Measurements from ENCODE around the gene ASPG.

The ASPG gene

DNA sequence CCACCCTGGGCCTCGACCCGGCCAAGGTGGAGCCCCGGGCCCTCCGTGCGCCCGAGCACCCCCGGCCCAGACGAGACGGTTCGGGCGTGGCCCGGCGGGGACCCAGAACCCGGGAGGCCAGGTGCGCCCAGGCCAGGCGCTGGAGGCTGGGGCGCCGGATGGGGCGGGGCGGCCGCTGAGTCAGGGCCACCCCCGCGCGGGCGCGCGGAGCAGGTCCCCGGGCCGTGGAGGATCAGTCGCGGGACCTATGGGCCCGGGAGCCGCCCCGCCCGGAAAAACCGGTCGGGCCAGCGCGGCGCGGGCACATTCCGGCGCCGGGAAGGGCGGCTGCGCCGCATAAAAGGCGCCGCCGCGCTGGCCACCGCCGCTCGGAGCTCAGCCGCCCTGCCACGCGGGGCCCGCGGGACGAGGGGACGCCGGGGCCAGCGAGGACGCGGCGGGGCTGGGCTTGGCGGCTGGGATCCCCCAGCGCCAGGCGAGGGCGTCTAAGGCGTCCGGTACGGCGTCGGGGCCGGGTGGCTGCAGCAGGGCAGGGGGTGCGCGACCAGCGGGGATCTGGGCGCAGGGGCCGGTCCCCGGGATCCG lies 31.3 kb downstream of the ASPG start:
- DNase-seq (ENCODE audit: low spot score): no peak

DNA sequence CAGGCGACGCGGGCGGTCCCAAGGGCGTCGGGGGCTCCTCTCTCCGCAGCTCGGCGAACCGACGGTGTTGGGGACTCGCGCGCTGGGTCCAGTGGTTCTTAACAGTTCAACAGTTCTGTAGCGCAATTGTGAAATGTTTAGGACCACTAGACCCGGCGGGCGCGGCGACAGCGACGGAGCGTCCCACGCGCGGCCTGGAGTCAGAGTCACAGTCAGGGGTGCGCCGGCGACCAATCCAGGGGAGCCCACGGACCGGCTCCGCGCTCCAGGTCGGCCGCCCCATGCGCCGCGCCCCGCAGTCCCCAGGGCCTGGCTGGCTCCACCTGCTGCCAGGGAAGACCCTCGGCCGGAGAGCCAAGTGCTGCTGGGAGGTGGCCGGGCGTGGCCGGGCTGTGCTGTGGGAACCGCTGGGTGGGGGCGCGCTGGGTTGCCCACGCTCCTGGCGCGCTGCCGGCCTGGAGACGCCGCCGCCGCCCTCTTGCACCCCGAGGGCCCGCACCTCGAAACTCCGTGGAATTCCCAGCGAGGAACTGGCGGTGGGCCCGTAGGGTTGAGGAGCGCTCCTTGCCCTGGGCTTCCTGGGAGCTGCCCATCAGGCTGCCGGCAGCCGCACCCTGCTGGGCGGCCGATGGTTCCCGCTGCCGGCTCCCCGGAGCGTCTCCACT lies 32.0 kb downstream of the ASPG start:
- no peak for DNase-seq (ENCODE audit: low spot score)

- DNase-seq (ENCODE audit: low spot score): no peak
Observed at GRCh38 chr14:104118006-104118844, 32.7 kb downstream of the ASPG start.

GRCh38 chr14:104119119-104119487 lies 33.6 kb downstream of the ASPG start:
- no peak for DNase-seq (ENCODE audit: low spot score)

DNA sequence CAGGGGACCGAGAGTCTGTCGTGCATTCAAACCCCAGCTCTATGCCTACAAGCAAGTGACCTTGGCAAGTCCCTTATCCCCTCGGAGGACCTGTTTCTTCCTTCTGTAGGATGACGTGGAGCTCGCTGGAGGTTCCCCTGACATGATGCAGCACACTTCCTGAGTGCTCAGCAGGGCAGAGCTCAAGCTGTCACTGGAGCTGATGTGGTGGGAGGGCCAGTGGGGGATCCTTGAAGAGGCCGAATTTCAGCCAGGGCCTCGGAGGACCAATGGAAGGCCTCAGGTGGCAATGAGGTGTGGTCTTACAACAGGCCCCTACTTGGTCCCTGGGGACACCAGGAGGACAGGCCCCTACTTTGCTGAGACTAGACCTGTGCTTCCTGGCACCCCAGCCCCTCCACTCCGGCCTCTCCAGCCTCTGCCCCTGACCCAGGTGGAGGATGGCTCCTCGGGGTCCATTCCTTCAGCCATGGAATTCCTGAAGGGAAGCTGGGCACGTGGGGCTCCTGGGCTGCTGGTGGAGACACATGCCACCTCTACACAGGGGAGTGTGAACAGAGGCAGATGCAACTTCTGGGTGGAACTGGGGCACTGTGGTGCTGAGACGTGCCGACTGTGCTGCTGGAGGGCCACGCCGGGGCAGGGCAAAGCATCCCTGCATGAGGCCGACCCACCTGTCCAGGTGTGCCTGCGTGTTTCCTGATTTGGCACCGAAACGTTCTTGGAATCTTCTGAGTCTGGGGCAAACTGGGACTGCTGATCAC lies 34.2 kb downstream of the ASPG start:
- DNase-seq (ENCODE audit: low spot score): no peak

GRCh38 chr14:104120281-104120741 lies 34.8 kb downstream of the ASPG start:
- no peak for DNase-seq (ENCODE audit: low spot score)

- DNase-seq (ENCODE audit: low spot score): no peak
Observed at GRCh38 chr14:104121142-104121541, 35.6 kb downstream of the ASPG start.

DNA sequence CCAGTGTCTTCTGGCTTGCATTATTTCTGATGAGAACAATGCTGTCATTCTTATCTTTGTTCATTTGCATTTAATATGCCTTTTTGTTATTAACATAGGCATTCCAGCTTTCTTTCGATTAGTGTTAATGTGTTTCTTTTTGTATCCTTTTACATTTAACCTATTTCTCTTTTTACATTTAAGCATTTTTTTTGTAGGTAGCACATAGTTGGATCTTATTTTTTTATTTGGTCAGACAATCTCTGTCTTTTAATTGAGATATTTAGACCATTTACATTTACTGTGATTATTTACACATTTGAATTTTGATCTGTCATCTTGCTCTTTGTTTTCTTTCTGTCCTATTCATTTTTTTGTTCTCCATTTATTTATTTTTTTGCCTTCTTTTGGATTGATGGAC lies 38.4 kb downstream of the ASPG start:
- no peak for DNase-seq (ENCODE audit: low spot score)

DNA sequence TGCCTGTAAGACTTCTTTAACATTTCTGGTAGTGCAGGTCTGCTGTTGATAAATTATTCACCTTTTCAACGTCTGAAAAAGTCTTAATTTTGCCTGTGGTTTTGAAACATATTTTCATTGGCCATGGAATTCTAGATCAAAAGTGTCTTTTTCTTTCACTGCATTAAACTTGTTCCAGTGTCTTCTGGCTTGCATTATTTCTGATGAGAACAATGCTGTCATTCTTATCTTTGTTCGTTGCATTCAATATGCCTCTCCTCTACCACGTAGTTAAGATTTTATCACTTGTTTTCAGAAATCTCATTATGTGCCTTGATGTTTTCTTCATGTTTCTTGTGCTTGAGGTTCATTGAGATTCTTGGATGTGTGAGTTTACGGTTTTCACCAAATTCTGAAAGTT lies 39.5 kb downstream of the ASPG start:
- no peak for DNase-seq (ENCODE audit: low spot score)

DNA sequence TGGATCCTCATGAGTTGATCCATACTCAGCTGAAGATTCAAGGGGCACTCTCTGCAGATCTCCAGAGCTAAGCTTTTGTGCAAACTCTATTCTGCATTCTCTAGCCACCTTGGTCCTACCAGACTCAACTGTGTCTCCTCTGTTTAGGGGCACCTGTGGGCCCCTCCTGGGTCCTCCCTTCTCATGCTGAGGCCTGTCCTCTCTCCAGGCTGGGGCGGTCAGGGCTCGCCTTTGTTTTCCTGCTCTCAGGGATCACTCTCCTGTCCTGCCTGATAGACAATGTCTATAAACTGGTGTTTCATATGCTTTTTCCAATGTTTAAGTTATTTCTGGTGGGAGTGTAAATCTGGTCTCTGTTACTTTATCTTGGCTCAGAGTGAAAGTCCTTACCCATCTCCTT lies 41.3 kb downstream of the ASPG start:
- no peak for DNase-seq (ENCODE audit: low spot score)

- no peak for DNase-seq (ENCODE audit: low spot score)
Observed at GRCh38 chr14:104128981-104129380, 43.5 kb downstream of the ASPG start.

DNA sequence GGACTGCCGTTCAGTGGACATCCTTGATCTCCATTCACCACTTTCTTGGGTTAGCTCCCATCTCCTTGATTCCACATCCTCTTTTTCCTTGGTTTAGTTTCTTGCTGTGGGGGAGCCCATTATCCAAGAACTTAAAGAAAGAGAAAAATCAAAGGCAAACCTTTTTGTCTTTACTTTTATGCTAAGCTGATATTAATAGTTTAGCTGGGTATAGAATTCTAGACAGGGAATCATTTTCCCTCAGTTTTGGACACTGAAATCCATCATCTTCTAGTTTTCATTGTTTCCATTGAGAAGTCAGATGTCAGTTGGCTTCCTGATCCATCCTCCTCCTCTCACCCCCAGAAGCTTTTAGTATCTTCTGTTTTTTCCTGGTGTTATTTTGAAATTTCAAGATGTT lies 44.1 kb downstream of the ASPG start:
- no peak for DNase-seq (ENCODE audit: low spot score)

DNA sequence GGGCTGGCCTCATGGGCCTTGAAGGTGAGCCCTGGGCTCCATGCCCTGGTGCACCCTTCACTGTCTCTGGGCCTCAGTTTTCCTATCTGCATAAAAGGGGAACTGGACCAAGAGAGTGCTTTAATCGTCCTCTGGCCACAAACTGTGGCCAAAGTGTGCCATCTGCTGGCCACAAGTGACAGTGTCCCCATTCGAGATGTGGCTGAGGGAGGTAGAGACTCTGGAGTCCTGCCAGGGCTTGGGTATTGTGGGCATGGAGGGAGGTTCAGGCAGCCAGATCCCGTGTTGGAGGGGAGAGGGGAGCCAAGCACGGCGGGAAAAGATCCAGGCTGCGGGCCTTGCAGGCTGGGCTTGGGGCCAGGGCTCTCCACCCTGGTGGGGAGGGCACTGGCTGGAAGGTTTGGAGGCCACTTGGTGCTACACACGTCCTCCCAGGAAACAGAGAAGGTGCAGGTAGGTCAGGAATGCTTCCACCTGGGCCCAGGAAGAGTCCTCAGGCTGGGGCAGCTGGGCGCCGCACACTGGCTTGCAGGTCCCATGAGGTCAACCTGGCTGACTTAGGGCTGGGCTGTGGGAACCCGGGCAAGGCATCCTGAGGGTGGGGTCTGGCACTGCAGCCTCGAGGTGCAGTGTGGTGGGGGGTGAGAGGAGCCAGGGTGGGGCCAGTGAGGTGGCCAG lies 45.6 kb downstream of the ASPG start:
- peak; percentile 61 for DNase-seq (ENCODE audit: low spot score)

- no peak for DNase-seq (ENCODE audit: low spot score)
Observed at GRCh38 chr14:104131968-104132732, 46.6 kb downstream of the ASPG start.

DNA sequence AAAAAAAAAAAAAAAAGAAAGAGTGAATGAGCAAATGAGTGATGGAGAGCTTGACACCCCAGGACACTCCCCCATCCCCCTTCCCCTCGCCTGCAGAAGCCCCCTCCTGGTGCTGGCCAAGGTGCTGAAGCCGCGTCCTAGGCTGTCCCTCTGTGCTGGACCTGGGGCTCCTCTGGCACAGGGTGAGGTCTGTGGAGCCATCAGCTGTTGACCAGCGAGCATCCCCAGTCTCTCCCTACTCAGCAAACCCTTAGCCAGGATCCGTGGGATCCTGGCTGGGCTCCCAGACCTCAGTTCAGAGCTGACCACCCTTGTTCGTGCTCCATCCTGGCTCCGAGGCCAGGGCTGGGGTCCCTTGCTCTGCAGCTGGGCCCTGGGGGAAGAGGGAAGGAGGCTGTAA lies 47.5 kb downstream of the ASPG start:
- DNase-seq (ENCODE audit: low spot score): no peak

GRCh38 chr14:104133496-104133895 lies 48.0 kb downstream of the ASPG start:
- DNase-seq (ENCODE audit: low spot score): no peak

GRCh38 chr14:104134061-104134965 lies 48.8 kb downstream of the ASPG start:
- no peak for DNase-seq (ENCODE audit: low spot score)

DNA sequence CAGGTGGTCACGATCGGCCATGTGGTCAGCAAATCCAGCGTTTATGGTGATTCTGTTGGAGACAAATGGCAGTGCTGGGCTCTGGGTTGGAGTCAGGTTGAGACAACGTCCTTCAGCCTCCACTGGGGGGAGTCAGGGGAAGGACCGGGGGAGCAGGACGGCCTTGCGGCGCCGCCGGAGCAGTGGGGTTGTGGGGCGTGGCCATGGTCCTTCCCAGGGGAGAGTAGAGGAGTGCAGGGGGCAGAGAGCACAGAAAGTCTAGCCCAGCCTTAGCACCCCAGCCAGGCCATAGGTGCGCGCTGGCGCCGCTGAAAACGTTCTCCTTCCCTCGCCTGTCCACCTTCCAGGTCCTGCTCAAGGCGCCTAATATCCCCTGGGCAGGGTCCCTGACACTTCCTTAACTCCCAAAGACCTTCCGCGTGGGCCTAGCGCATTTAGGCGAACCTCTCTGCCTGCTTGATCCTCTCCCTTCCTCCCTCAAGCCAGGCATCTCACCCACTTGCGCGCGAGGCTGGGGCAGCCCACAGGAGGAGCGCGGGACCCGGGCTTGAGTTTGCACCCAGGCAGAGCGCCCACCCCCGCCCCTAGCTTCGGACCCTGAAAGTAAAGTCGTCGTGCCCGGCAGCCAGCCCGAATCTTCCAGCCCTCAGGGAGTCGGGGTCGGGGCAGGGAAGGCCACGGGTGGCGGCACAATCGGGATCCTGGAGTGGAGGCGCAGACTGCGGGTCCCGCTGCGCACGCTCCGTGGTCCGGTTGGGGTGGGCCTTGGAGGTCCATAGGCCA lies 49.8 kb downstream of the ASPG start:
- DNase-seq (ENCODE audit: low spot score): no peak

DNA sequence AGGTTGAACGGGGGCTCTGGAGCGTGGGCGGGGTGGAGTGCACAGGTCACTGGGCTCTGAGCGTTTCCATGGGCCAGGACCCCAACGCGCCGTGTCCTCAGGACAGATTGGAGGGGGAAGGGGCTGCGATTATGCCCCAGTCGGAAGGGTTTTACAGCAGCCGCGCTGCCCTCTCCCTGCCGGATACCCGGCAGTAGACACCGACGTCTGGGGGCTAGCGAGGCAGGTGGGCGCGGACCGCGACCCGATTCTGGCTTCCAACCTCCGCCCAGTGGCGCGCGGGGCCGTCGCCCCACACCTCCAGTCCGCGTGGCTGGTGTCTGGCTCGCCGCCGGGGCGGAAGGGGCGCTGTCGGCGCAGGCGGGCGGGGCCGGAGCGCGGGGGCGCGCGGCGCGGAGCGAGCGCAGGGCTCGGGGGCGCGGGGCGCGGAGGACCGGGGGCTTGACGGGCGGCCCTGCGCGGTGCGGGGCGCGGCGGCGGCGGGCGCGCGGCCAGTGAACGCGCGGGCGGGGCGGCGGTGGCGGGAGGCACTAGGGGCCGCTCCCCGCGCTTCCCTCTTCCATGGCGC lies 50.5 kb downstream of the ASPG start:
- no peak for DNase-seq (ENCODE audit: low spot score)
